Sigmoid colon (tissue), 7 donors: ENCODE results near the gene ATG4B. TPM values are rescaled to one million over a fixed set of nuclear protein-coding genes. Genes with fewer than 3 reads are reported as not detected.

Experiments used
- DNase-seq: peaks from one replicate; pipeline ENCODE4 v3.0.0-alpha.2; 2019
- H3K27ac ChIP-seq, 4 donors: fragments of 200-600 bp; sonication (generic); one replicate each; pipeline ENCODE4 v1.5.1; 2016 to 2019; ENCODE audit warnings: mild to moderate bottlenecking in 1 of 4
- H3K27me3 ChIP-seq, 3 donors: fragments of 200-600 bp; sonication (generic); one replicate each; pipeline ENCODE4 v1.5.1; 2019; ENCODE audit warnings: mild to moderate bottlenecking in 1 of 3
- H3K36me3 ChIP-seq, 4 donors: fragments of 200-600 bp; sonication (generic); one replicate each; pipeline ENCODE4 v1.5.1; 2016 to 2019
- H3K4me1 ChIP-seq, 4 donors: fragments of 200-600 bp; sonication (generic); one replicate each; pipeline ENCODE4 v1.5.1; 2017 to 2019
- H3K4me3 ChIP-seq, 4 donors: fragments of 200-600 bp; sonication (generic); one replicate each; pipeline ENCODE4 v1.5.1; 2017 to 2019; ENCODE audit warnings: mild to moderate bottlenecking in 2 of 4, moderate library complexity in 1 of 4
- H3K9me3 ChIP-seq, 4 donors: fragments of 200-600 bp in 3 of 4; sonication (generic) in 3 of 4; one replicate each; pipeline versions ENCODE4 v1.5.1 to v1.6.1; 2013 to 2019
- CTCF ChIP-seq, 4 experiments: fragments of 450-650 bp in 3 of 4; fragments of 200-600 bp in 1 of 4; IDR thresholded peaks; one replicate each; pipeline ENCODE4 v1.5.1; 2016 to 2019; ENCODE audit warnings: antibody characterized with exemption in 4 of 4, mild to moderate bottlenecking in 3 of 4, moderate library complexity in 2 of 4
- EP300 ChIP-seq, 4 donors: sonication (generic); formaldehyde crosslinking; IDR thresholded peaks; one replicate each; pipeline ENCODE4 v1.6.1; 2017; ENCODE audit warnings: antibody characterized with exemption in 4 of 4
- POLR2A ChIP-seq, 2 donors: fragments of 450-650 bp; IDR thresholded peaks; one replicate each; pipeline ENCODE4 v1.6.1; 2016; ENCODE audit warnings: antibody characterized with exemption in 2 of 2, mild to moderate bottlenecking in 2 of 2, moderate library complexity in 2 of 2
- POLR2AphosphoS5 ChIP-seq, 4 donors: sonication (generic); formaldehyde crosslinking; IDR thresholded peaks; one replicate each; pipeline ENCODE4 v1.6.1; 2017; ENCODE audit warnings: antibody characterized with exemption in 4 of 4
- WGBS, 2 donors: extraction: QIAGEN DNeasy Blood & Tissue Kit; methylation state at CpG; one replicate each; pipeline ENCODE4 v1.1.7; 2013; 5-methylcytosine and 5-hydroxymethylcytosine counted together
- intact Hi-C: fragments of 100-400 bp; cut with DNase I; formaldehyde crosslinking; loops from one replicate; pipeline ENCODE4 v1.15.1; 2023
- polyA plus RNA-seq, 3 donors: library from polyadenylated mRNA; stranded (reverse); fragments of 200-250 nt; gene quantifications; one replicate each; pipeline ENCODE4 v1.2.3, GENCODE V29; 2013
- total RNA-seq, 4 donors: library from RNA; depleted of rRNA; stranded (reverse); fragments of >200 nt; gene quantifications; one replicate each; pipeline ENCODE4 v1.1.0, GENCODE V29; 2016
- donor health status: healthy with polysubstance abuse.
- donor health status: Bipolar disorder and iron deficiency.
- donor health status: healthy.

Gene ATG4B
- total and polyA plus RNA-seq, 7 donors = 27.6 to 70.7 (median 40.3) TPM

- DNase-seq = no peak
- H3K9me3 ChIP-seq = no peaks in the 10 kb centered on the region
- H3K4me1 ChIP-seq = no peaks in the 10 kb centered on the region
- H3K4me3 ChIP-seq = no peak overlapping the region
- intact Hi-C loops = no loop called here
- 93 to 94% methylated on average over 13 of the region's 13 CpGs for WGBS, 2 donors
- no peaks in the 10 kb centered on the region for H3K27me3 ChIP-seq
- no peak overlapping the region for H3K27ac ChIP-seq
- TF ChIP-seq POLR2A (IDR thresholded peaks at IDR 0.05) (no peak), EP300 (IDR thresholded peaks at IDR 0.05) (no peak)
- H3K36me3 ChIP-seq = peaks cover 0 to 86% (median 32%) of the 10 kb centered on the region in 4 donors
These were observed 35.7 kb upstream of the ATG4B start for GRCh38 chr2:241601841-241602240.

- no peaks in the 10 kb centered on the region for H3K27me3 ChIP-seq
- H3K36me3 ChIP-seq = peaks cover 0 to 78% (median 32%) of the 10 kb centered on the region in 4 donors
- H3K9me3 ChIP-seq = no peaks in the 10 kb centered on the region
- intact Hi-C loops = no loop called here
- 97 to 98% methylated on average over 17 of the region's 17 CpGs for WGBS, 2 donors
- H3K4me1 ChIP-seq = no peaks in the 10 kb centered on the region
- no peak for DNase-seq
- no peak overlapping the region for H3K4me3 ChIP-seq
- no peak overlapping the region for H3K27ac ChIP-seq
- TF ChIP-seq POLR2A (IDR thresholded peaks at IDR 0.05) = no peak
- TF ChIP-seq CTCF (IDR thresholded peaks at IDR 0.05) = no peak
- TF ChIP-seq EP300 (IDR thresholded peaks at IDR 0.05) = no peak
- no peak for TF ChIP-seq POLR2AphosphoS5 (IDR thresholded peaks at IDR 0.05)
These were observed 34.8 kb upstream of the ATG4B start for GRCh38 chr2:241602720-241603119.

GRCh38 chr2:241603686-241604085 lies 33.8 kb upstream of the ATG4B start:
- no peak for TF ChIP-seq EP300 (IDR thresholded peaks at IDR 0.05)
- TF ChIP-seq POLR2AphosphoS5 (IDR thresholded peaks at IDR 0.05) = no peak
- no peak for TF ChIP-seq CTCF (IDR thresholded peaks at IDR 0.05)
- TF ChIP-seq POLR2A (IDR thresholded peaks at IDR 0.05) = no peak
- H3K27ac ChIP-seq = no peak overlapping the region
- no peaks in the 10 kb centered on the region for H3K9me3 ChIP-seq
- peaks cover 0 to 73% (median 32%) of the 10 kb centered on the region in 4 donors for H3K36me3 ChIP-seq
- intact Hi-C loops = no loop called here
- no peaks in the 10 kb centered on the region for H3K27me3 ChIP-seq
- no peak overlapping the region for H3K4me3 ChIP-seq
- 78 to 82% methylated on average over 5 of the region's 5 CpGs for WGBS, 2 donors
- no peak for DNase-seq
- H3K4me1 ChIP-seq = peaks cover 0 to 1% (median 0%) of the 10 kb centered on the region in 4 donors

- intact Hi-C loops = no loop called here
- DNase-seq = no peak
- peaks cover 0 to 48% (median 22%) of the 10 kb centered on the region in 4 donors for H3K36me3 ChIP-seq
- 96 to 97% methylated on average over 8 of the region's 8 CpGs for WGBS, 2 donors
- no peak overlapping the region for H3K4me3 ChIP-seq
- H3K27me3 ChIP-seq = no peaks in the 10 kb centered on the region
- no peak for TF ChIP-seq CTCF (IDR thresholded peaks at IDR 0.05)
- no peak for TF ChIP-seq POLR2A (IDR thresholded peaks at IDR 0.05)
- no peak for TF ChIP-seq POLR2AphosphoS5 (IDR thresholded peaks at IDR 0.05)
- no peak for TF ChIP-seq EP300 (IDR thresholded peaks at IDR 0.05)
- no peak overlapping the region for H3K27ac ChIP-seq
- H3K9me3 ChIP-seq = no peaks in the 10 kb centered on the region
- peaks cover 0 to 21% (median 15%) of the 10 kb centered on the region in 4 donors for H3K4me1 ChIP-seq
These were observed 31.3 kb upstream of the ATG4B start for GRCh38 chr2:241606186-241606585.

- WGBS, 2 donors = 97 to 98% methylated on average over 27 of the region's 27 CpGs
- Histone ChIP-seq H3K27ac (no peak overlapping the region), H3K4me1 (peaks cover 0 to 24% (median 20%) of the 10 kb centered on the region in 4 donors), H3K4me3 (no peak overlapping the region), H3K36me3 (peaks cover 0 to 37% (median 14%) of the 10 kb centered on the region in 4 donors), H3K9me3 (no peaks in the 10 kb centered on the region), H3K27me3 (no peaks in the 10 kb centered on the region)
- no peak for TF ChIP-seq EP300 (IDR thresholded peaks at IDR 0.05)
- no peak for TF ChIP-seq POLR2AphosphoS5 (IDR thresholded peaks at IDR 0.05)
- TF ChIP-seq POLR2A (IDR thresholded peaks at IDR 0.05) = no peak
- no peak for TF ChIP-seq CTCF (IDR thresholded peaks at IDR 0.05)
- intact Hi-C loops = no loop called here
- DNase-seq = no peak
These were observed 30.2 kb upstream of the ATG4B start for GRCh38 chr2:241607162-241607885.
